Panc1 (cell line): Measurements from ENCODE around the gene CRYBG3. TPM values are rescaled to one million over a fixed set of nuclear protein-coding genes. Genes with fewer than 3 reads are reported as not detected.

ENCODE experiments used
- ATAC-seq: fragments of 200-7000 bp; cut with Tn5 transposase; 2 replicates; pipeline ENCODE4 v1.9.1; 2020; ENCODE audit warnings: mild to moderate bottlenecking, moderate library complexity
- BruUV-seq: library from RNA; stranded (reverse); fragments of 400-500 nt; replicated peaks from 2 replicates; lab custom pipeline; 2021; lab: Mats Ljungman, UMichigan
- CTCF ChIA-PET: fragments of 300-600 bp; sonication (Branson Sonifier 250); formaldehyde crosslinking; loops from one replicate; lab custom pipeline; 2022; ENCODE audit warnings: antibody characterized with exemption; lab: Charles Lee
- POLR2A ChIA-PET: fragments of 300-600 bp; sonication (Branson Sonifier 250); formaldehyde crosslinking; loops from one replicate; lab custom pipeline; 2022; ENCODE audit warnings: antibody characterized with exemption; lab: Charles Lee
- DNase-seq: peaks from one replicate; pipeline ENCODE4 v3.0.0-alpha.2; 2010; ENCODE audit warnings: low read depth, low spot score
- H3K27ac ChIP-seq: 2 replicates; pipeline ENCODE4 v1.5.1; 2011; ENCODE audit warnings: mild to moderate bottlenecking, low read length, inconsistent platforms
- H3K27me3 ChIP-seq: fragments of 200-500 bp; sonication (Bioruptor generic); 2 replicates; pipeline ENCODE4 v1.6.0; 2014; ENCODE audit warnings: low read length, inconsistent platforms; ENCODE audit not compliant: control insufficient read depth, insufficient read depth
- H3K36me3 ChIP-seq: fragments of 200-500 bp; sonication (Bioruptor generic); 2 replicates; pipeline ENCODE4 v1.5.1; 2014; ENCODE audit warnings: inconsistent platforms, mild to moderate bottlenecking, low read length, moderate library complexity; ENCODE audit not compliant: control insufficient read depth, insufficient read depth
- H3K4me1 ChIP-seq: 2 replicates; pipeline ENCODE4 v1.5.1; 2011; ENCODE audit warnings: inconsistent platforms, mild to moderate bottlenecking, low read length, moderate library complexity; ENCODE audit not compliant: control insufficient read depth, insufficient read depth
- H3K4me3 ChIP-seq, 2 experiments: 2 replicates each; pipeline ENCODE4 v1.5.1; 2011 to 2012; ENCODE audit warnings: low read depth in 2 of 2, low read length in 2 of 2, mild to moderate bottlenecking in 2 of 2, inconsistent platforms in 1 of 2, moderate library complexity in 1 of 2
- H3K9me3 ChIP-seq: fragments of 200-500 bp; sonication (Bioruptor generic); 2 replicates; pipeline ENCODE4 v1.5.1; 2014; ENCODE audit warnings: low read depth, mild to moderate bottlenecking, inconsistent platforms, low read length, moderate library complexity; ENCODE audit not compliant: control insufficient read depth, insufficient read depth
- CTCF ChIP-seq: fragments of 450-650 bp; IDR thresholded peaks from 2 replicates; pipeline ENCODE4 v1.5.1; 2017; ENCODE audit warnings: mild to moderate bottlenecking
- POLR2AphosphoS5 ChIP-seq: IDR thresholded peaks from 2 replicates; pipeline ENCODE4 v1.6.1; 2012; ENCODE audit warnings: mild to moderate bottlenecking, low read depth, low read length, moderate library complexity
- REST ChIP-seq, 2 experiments: IDR thresholded peaks; 2 replicates each; pipeline ENCODE4 v1.6.1; 2011 to 2012; ENCODE audit warnings: low read depth in 2 of 2, control low read depth in 1 of 2, low read length in 1 of 2, mild to moderate bottlenecking in 1 of 2, moderate library complexity in 1 of 2; ENCODE audit not compliant: insufficient read depth in 1 of 2
- SIN3A ChIP-seq: IDR thresholded peaks from 2 replicates; pipeline ENCODE4 v1.6.1; 2012; ENCODE audit warnings: low read depth, mild to moderate bottlenecking, low read length, moderate library complexity, borderline replicate concordance; ENCODE audit not compliant: insufficient read depth
- TCF7L2 ChIP-seq: IDR thresholded peaks from 2 replicates; pipeline ENCODE4 v1.6.1; 2011; ENCODE audit warnings: mild to moderate bottlenecking, low read depth, low read length, inconsistent platforms
- in situ Hi-C: cut with HindIII; loops from 2 replicates; pipeline ENCODE4 v1.10.0; 2016; ENCODE audit warnings: low sequenced_read_pairs, low pct_unique_long_range_greater_than_20kb
- intact Hi-C: fragments of 100-400 bp; cut with micrococcal nuclease; formaldehyde crosslinking; loops from one replicate; pipeline ENCODE4 v1.10.0; 2022; ENCODE audit not compliant: unreplicated experiment
- total RNA-seq: library from RNA; stranded (reverse); gene quantifications from one replicate; pipeline ENCODE4 v1.2.1, GENCODE V29; 2021; ENCODE audit not compliant: unreplicated experiment

Gene CRYBG3
- total RNA-seq, 1 experiment from 2014 or later, result 24.6 TPM

DNA sequence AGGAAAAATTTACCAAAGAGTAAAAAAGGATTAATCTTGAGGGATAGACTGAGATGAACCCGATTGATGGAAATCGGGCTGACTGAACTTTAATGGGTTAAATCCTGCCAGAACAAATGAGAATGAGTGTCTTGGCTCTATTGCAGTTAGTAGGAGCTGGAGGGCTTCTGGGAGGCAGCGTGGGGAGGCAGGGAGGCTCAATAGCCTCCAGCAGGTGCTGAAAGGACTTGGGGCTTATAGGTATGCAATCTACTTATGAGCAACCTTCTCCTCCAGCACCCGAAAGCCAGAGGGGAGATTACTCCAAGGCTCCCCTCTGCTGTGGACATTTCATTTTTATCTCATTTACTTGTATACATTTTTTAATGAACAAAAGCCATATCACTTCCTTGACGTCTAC is 1.0 kb upstream of the CRYBG3 start:
- peaks cover 19% of the 10 kb centered on the region for H3K4me1 ChIP-seq
- in situ Hi-C loops, result no loop called here
- no peak for TF ChIP-seq TCF7L2
- TF ChIP-seq POLR2AphosphoS5, result no peak
- no peak for TF ChIP-seq CTCF
- no peak for TF ChIP-seq REST (IDR thresholded peaks at IDR 0.05; ENCODE audit: insufficient read depth in 1 of 2, low read depth in 2 of 2, low read length in 1 of 2)
- no peak for TF ChIP-seq SIN3A
- ChIA-PET POLR2A (interaction anchor here (0.8 kb wide), 1 partner anchor 43 kb away, joined by 4 read pairs; no protein-coding TSS in a partner anchor), CTCF (interaction anchor here (0.6 kb wide), 2 partner anchors 71 to 95 kb away, joined by 3 to 7 read pairs; no protein-coding TSS in a partner anchor)
- DNase-seq (no peak), ATAC-seq (no peak)
- no peaks in the 10 kb centered on the region for H3K9me3 ChIP-seq
- no peaks in the 10 kb centered on the region; the same call in 1 of the 2 replicates for H3K36me3 ChIP-seq
- intact Hi-C loops, result loop anchor here (10.0 kb wide), 1 partner anchor 94 kb away; no protein-coding TSS in a partner anchor
- H3K27ac ChIP-seq, result no peak overlapping the region
- no TSS peak for BruUV-seq
- H3K4me3 ChIP-seq, result peak overlapping the region; percentile 88 to 93
- peaks cover 20% of the 10 kb centered on the region for H3K27me3 ChIP-seq

- Histone ChIP-seq H3K36me3 (no peaks in the 10 kb centered on the region; the same call in 1 of the 2 replicates), H3K4me1 (peaks cover 19% of the 10 kb centered on the region), H3K27me3 (peaks cover 20% of the 10 kb centered on the region), H3K4me3 (peak overlapping the region; percentile 88 to 93), H3K9me3 (no peaks in the 10 kb centered on the region), H3K27ac (peak overlapping the region; percentile 81)
- intact Hi-C loops, result loop anchor here (10.0 kb wide), 1 partner anchor 93 kb away; no protein-coding TSS in a partner anchor
- in situ Hi-C loops, result no loop called here
- DNase-seq (no peak), ATAC-seq (peak; percentile 38)
- TF ChIP-seq SIN3A (no peak), POLR2AphosphoS5 (no peak), REST (IDR thresholded peaks at IDR 0.05; ENCODE audit: insufficient read depth in 1 of 2, low read depth in 2 of 2, low read length in 1 of 2) (no peak), TCF7L2 (no peak), CTCF (no peak)
- CTCF ChIA-PET, result interaction anchor here (0.5 to 0.6 kb wide), 3 partner anchors 71 to 95 kb away, joined by 3 to 7 read pairs (median 4); no protein-coding TSS in a partner anchor
- BruUV-seq, result no TSS peak
- POLR2A ChIA-PET, result interaction anchor here (0.8 kb wide), 1 partner anchor 43 kb away, joined by 4 read pairs; no protein-coding TSS in a partner anchor
Observed at GRCh38 chr3:97821287-97821773, 481 bp upstream of the CRYBG3 start.
